ENCODE results near the gene DDX51. TPM values are rescaled to one million over a fixed set of nuclear protein-coding genes. Genes with fewer than 3 reads are reported as not detected.

Gene DDX51
- total and polyA plus RNA-seq, 2 experiments from 2014 or later = 12.4 to 18.3 TPM

GRCh38 chr12:132127041-132127440 is 17.1 kb downstream of the DDX51 start (continued):
- no peak for TF ChIP-seq ZNF462 (CRISPR knock-in tag; IDR thresholded peaks at IDR 0.05)

GRCh38 chr12:132125736-132126135 is 18.4 kb downstream of the DDX51 start:
- peaks cover 81% of the 10 kb centered on the region for H3K36me3 Mint-ChIP-seq (ENCODE audit: low read depth)

More at GRCh38 chr12:132125736-132126135, 18.4 kb downstream of the DDX51 start:
- Mint-ChIP-seq H3K4me1 (no peaks in the 10 kb centered on the region), H3K27ac (no peak overlapping the region), H3K4me3 (no peak overlapping the region), H3K9me3 (peaks cover 39% of the 10 kb centered on the region), H3K27me3 (ENCODE audit: insufficient read depth, low read depth, poor library complexity) (peaks cover 14% of the 10 kb centered on the region)
- no peaks in the 10 kb centered on the region for H3K9me2 ChIP-seq (ENCODE audit: insufficient read depth)
- TF ChIP-seq NANOG (IDR thresholded peaks at IDR 0.05; ENCODE audit: borderline replicate concordance) (no peak), EZH2phosphoT487 (IDR thresholded peaks at IDR 0.05; ENCODE audit: unreplicated experiment) (no peak), ZNF462 (CRISPR knock-in tag; IDR thresholded peaks at IDR 0.05) (no peak)
- H3K79me2 ChIP-seq (replicated peaks; ENCODE audit: insufficient read depth) = no peaks in the 10 kb centered on the region
- H4K20me1 ChIP-seq (replicated peaks; ENCODE audit: insufficient read depth) = no peaks in the 10 kb centered on the region
- DNase-seq (ENCODE audit: low spot score) (no peak), ATAC-seq (no peak)
- H3K4me2 ChIP-seq = no peak overlapping the region
- H2AFZ ChIP-seq = no peak overlapping the region
- H3K36me3 ChIP-seq (ENCODE audit: insufficient read depth) = peaks cover 35% of the 10 kb centered on the region; the same call in 1 of the 2 replicates
- H3K27me3 ChIP-seq (ENCODE audit: insufficient read depth) = no peaks in the 10 kb centered on the region
- H3F3A ChIP-seq (replicated peaks; ENCODE audit: low read depth) = no peaks in the 10 kb centered on the region
- H3K27ac ChIP-seq (ENCODE audit: low read depth) = no peak overlapping the region
- H3K4me3 ChIP-seq = no peak overlapping the region
- H3K4me1 ChIP-seq (ENCODE audit: insufficient read depth) = no peaks in the 10 kb centered on the region

Data from GM23338 (cell line).